Stimulated activated CD8-positive, alpha-beta memory T cell treated with anti-CD3 and anti-CD28 coated beads, Interleukin-4, amount 100 ng/mL, for 1 hour (primary cell): ENCODE data around the gene ASB11.
"Not testable (repeated sequence)": the region's sequence is repeated elsewhere in the genome, so short reads cannot be mapped to it uniquely, and the experiment has no call there.

ENCODE experiments used
- DNase-seq, 2 donors: peaks; one replicate each; pipeline ENCODE4 v3.0.0-alpha.2; 2020; ENCODE audit warnings: low read depth in 2 of 2, low spot score in 1 of 2

Gene ASB11

GRCh38 chrX:15310117-15310516, 5.3 kb downstream of the ASB11 start:
- DNase-seq: no peak

- not testable (repeated sequence) for DNase-seq
These were observed 9.5 kb downstream of the ASB11 start for GRCh38 chrX:15305899-15306298.

GRCh38 chrX:15301924-15302323, 13.5 kb downstream of the ASB11 start:
- no peak for DNase-seq

GRCh38 chrX:15299941-15300851, 15.2 kb downstream of the ASB11 start:
- no peak for DNase-seq

- no peak for DNase-seq
These were observed 16.7 kb downstream of the ASB11 start for GRCh38 chrX:15298780-15299179.

GRCh38 chrX:15298201-15298600, 17.2 kb downstream of the ASB11 start:
- no peak for DNase-seq

GRCh38 chrX:15293451-15293850, 22.0 kb downstream of the ASB11 start:
- DNase-seq: no peak

GRCh38 chrX:15292861-15293260, 22.6 kb downstream of the ASB11 start:
- no peak for DNase-seq

- DNase-seq: no peak
These were observed 37.8 kb downstream of the ASB11 start for GRCh38 chrX:15277604-15278003.

- no peak for DNase-seq
These were observed 40.5 kb downstream of the ASB11 start for GRCh38 chrX:15274946-15275345.

GRCh38 chrX:15273275-15273674, 42.2 kb downstream of the ASB11 start:
- not testable (repeated sequence) for DNase-seq

- DNase-seq: no peak
These were observed 43.7 kb downstream of the ASB11 start for GRCh38 chrX:15271757-15272156.

- DNase-seq: no peak
These were observed 45.6 kb downstream of the ASB11 start, which contains the start of gene ASB9 for GRCh38 chrX:15269618-15270521. TSS of gene ASB9 (minus strand) at chrX:15270083. CDS start at chrX:15269874, 209 bp downstream.

- DNase-seq: no peak
These were observed 46.3 kb downstream of the ASB11 start for GRCh38 chrX:15269120-15269519.

- DNase-seq: no peak
These were observed 60.6 kb downstream of the ASB11 start for GRCh38 chrX:15254852-15255251.

- DNase-seq: no peak
These were observed 69.5 kb downstream of the ASB11 start for GRCh38 chrX:15245896-15246295.

GRCh38 chrX:15244421-15244820, 71.0 kb downstream of the ASB11 start:
- DNase-seq: no peak

- DNase-seq: peak in 1 of 2 donors; percentile 7
These were observed 72.4 kb downstream of the ASB11 start for GRCh38 chrX:15242899-15243555.

GRCh38 chrX:15241301-15241700, 74.1 kb downstream of the ASB11 start:
- no peak for DNase-seq

- no peak for DNase-seq
These were observed 75.0 kb downstream of the ASB11 start for GRCh38 chrX:15240414-15240813.

- no peak for DNase-seq
These were observed 79.3 kb downstream of the ASB11 start for GRCh38 chrX:15236146-15236545.
